Colonic mucosa (tissue), 4 donors: ENCODE data around the gene RPUSD2. TPM values are rescaled to one million over a fixed set of nuclear protein-coding genes. Genes with fewer than 3 reads are reported as not detected.

Source experiments
- DNase-seq: peaks from one replicate; pipeline ENCODE4 v3.0.0-alpha.2; 2020
- H3K27ac ChIP-seq: fragments of 200-600 bp; one replicate; pipeline ENCODE4 v1.8.0; 2021
- H3K27me3 ChIP-seq: fragments of 200-600 bp; one replicate; pipeline ENCODE4 v1.8.0; 2021
- H3K36me3 ChIP-seq: fragments of 200-600 bp; one replicate; pipeline ENCODE4 v1.8.0; 2021
- H3K4me1 ChIP-seq: fragments of 200-600 bp; one replicate; pipeline ENCODE4 v1.8.0; 2021; ENCODE audit warnings: mild to moderate bottlenecking
- H3K4me3 ChIP-seq: fragments of 200-600 bp; one replicate; pipeline ENCODE4 v1.8.0; 2021
- H3K9ac ChIP-seq, 2 donors: one replicate each; pipeline ENCODE4 v1.7.0; 2013; ENCODE audit warnings: control low read depth in 2 of 2, low read depth in 2 of 2, low read length in 2 of 2
- H3K9me3 ChIP-seq: fragments of 200-600 bp; one replicate; pipeline ENCODE4 v1.8.0; 2021
- intact Hi-C: fragments of 100-400 bp; cut with DNase I; formaldehyde crosslinking; loops from one replicate; pipeline ENCODE4 v1.14.1; 2022
- total RNA-seq, 2 donors: library from RNA; stranded (reverse); fragmentation: NEBNext Ultra II Directional in 1 of 2; extraction: Animal tissue kit (Norgen Biotek cat#: 25700) in 1 of 2; gene quantifications; one replicate each; pipeline ENCODE4 v1.2.1, GENCODE V29; 2021
- TF ChIP-seq, protein P1 (sequence below): fragments of 200-600 bp; IDR thresholded peaks from one replicate; pipeline ENCODE4 v1.8.0; 2022; ENCODE audit warnings: antibody characterized with exemption, mild to moderate bottlenecking
- donor health status: healthy.
- donor health status: DM: no; HTN: no; CAD: no.
- donor health status: DM: no; HTN: no; CAD: no.

Gene RPUSD2
- total RNA-seq, 2 donors from 2014 or later, result 11.0 to 17.0 TPM

DNA sequence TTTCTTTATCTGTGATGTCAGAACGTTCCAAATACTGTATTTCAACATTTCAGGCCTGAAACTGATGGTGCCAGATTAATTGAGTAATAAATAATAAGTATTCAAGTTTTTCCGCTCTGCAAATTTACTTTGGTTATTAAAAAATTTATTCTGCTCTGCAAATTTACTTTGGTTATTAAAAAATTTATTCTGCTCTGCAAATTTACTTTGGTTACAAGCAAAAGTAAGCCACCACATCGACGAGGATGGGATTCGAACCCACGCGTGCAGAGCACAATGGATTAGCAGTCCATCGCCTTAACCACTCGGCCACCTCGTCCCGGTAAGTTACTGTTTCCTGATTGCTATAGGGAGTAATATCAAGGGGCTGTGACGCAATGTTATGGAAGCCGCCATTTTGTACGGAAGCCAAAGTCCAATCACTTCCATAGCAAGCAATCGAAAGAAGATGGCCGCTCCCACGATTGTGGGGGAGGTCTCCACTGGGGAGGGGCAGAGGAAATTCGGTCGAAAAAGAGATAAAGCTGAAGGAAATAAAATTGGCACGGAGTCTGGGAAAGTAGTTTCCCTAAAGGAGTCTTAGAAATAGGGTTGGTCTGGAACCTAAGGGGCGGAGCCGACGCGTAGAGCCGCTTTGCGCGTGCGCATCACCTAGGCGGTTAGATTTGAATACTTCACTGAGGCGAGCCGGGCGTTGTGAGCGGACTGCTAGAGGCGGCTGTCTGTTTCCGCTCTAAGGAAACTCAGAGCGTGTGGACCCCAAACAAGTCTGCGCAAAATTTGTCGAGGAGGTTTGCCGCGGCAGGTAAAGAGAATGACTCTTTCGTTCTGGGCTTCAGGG lies 24.7 kb downstream of the RPUSD2 start, which contains the start of gene KNL1:
Gene KNL1 (plus strand): TSS at position 662 of the 841 bp plus-strand sequence. CDS start 8,683 bp downstream, outside the sequence.
- TF ChIP-seq, protein P1, sequence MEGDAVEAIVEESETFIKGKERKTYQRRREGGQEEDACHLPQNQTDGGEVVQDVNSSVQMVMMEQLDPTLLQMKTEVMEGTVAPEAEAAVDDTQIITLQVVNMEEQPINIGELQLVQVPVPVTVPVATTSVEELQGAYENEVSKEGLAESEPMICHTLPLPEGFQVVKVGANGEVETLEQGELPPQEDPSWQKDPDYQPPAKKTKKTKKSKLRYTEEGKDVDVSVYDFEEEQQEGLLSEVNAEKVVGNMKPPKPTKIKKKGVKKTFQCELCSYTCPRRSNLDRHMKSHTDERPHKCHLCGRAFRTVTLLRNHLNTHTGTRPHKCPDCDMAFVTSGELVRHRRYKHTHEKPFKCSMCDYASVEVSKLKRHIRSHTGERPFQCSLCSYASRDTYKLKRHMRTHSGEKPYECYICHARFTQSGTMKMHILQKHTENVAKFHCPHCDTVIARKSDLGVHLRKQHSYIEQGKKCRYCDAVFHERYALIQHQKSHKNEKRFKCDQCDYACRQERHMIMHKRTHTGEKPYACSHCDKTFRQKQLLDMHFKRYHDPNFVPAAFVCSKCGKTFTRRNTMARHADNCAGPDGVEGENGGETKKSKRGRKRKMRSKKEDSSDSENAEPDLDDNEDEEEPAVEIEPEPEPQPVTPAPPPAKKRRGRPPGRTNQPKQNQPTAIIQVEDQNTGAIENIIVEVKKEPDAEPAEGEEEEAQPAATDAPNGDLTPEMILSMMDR, result no peak
- Histone ChIP-seq H3K4me1 (no peaks in the 10 kb centered on the region), H3K4me3 (peak within 1 kb of the TSS; percentile 75), H3K27ac (peak within 1 kb of the TSS; percentile 70), H3K36me3 (no peaks in the 10 kb centered on the region), H3K9me3 (no peaks in the 10 kb centered on the region), H3K9ac (peak within 1 kb of the TSS; percentile 61 to 67), H3K27me3 (no peaks in the 10 kb centered on the region)
- DNase-seq, result peak; percentile 95
- intact Hi-C loops, result no loop called here

DNA sequence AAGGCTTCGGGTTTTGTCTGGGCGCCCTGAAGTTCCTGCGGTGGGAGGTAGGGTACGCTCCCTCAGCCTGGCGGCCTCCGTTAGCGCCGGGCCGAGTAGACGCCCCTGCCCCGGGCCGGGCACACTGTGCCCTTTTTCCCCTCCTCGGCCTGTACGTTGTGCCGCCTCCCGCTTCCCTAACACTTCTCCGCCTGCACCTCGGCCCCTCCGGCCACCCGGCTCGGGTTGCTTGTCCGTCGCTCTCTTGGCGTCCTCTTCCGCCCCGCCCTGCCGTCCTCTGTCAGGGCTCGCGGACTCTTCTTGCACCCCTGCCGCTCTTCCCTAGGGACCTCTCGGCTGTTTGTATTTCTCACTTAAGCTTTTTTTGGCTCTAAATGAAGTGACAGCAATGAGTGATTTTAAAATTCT lies 25.3 kb downstream of the RPUSD2 start:
- Histone ChIP-seq H3K36me3 (no peaks in the 10 kb centered on the region), H3K4me1 (no peaks in the 10 kb centered on the region), H3K27me3 (no peaks in the 10 kb centered on the region), H3K27ac (peak overlapping the region; percentile 70), H3K4me3 (peak overlapping the region; percentile 75), H3K9me3 (no peaks in the 10 kb centered on the region), H3K9ac (peak overlapping the region; percentile 38 to 67)
- intact Hi-C loops, result no loop called here
- peak; percentile 73 for DNase-seq
- TF ChIP-seq, protein P1, result no peak

DNA sequence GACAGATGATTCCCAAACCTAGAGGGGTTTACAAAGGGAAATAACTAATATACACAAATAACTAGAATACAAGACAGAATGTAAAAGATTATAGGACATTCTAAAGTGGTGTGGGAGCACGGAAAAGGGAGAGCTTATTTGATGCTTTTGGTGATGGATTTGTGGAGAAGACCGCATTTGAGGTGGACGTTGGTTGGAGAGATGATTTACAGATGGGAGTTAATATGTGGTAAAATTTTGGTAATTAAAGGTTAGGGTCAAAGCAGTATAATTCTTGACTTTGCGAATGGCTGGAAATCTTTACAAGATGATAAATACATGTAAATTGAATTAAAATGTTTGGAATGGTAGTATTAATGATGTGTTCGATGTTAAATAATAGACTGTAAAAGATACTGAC lies 26.1 kb downstream of the RPUSD2 start:
- no peaks in the 10 kb centered on the region for H3K27me3 ChIP-seq
- H3K4me3 ChIP-seq, result peak overlapping the region; percentile 75
- peak overlapping the region in 1 of 2 donors; percentile 67 for H3K9ac ChIP-seq
- intact Hi-C loops, result no loop called here
- no peaks in the 10 kb centered on the region for H3K4me1 ChIP-seq
- DNase-seq, result no peak
- no peaks in the 10 kb centered on the region for H3K9me3 ChIP-seq
- H3K36me3 ChIP-seq, result no peaks in the 10 kb centered on the region
- TF ChIP-seq, protein P1, result no peak
- H3K27ac ChIP-seq, result no peak overlapping the region

DNA sequence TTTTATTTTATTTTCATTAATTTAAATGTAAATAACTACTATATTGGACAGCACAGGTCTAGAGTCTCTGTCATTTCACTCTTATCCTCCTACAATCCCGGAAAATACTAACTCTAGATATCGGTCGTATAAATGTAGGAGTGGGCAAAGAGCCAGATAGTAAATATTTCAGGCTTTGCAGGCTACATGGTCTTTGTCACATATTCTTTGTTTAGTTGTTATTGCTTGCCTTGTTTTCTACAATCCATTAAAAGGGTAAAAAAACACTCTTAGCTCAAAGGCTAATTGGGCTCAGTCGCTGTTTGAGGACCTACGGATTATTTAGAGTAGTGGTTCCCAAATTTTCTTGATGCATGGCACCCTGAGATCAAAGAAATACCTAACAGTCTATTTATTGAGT lies 26.7 kb downstream of the RPUSD2 start:
- Histone ChIP-seq H3K27ac (no peak overlapping the region), H3K4me3 (no peak overlapping the region), H3K27me3 (no peaks in the 10 kb centered on the region), H3K9ac (no peak overlapping the region), H3K36me3 (no peaks in the 10 kb centered on the region), H3K4me1 (no peaks in the 10 kb centered on the region), H3K9me3 (no peaks in the 10 kb centered on the region)
- DNase-seq, result no peak
- intact Hi-C loops, result no loop called here
- TF ChIP-seq, protein P1, result no peak

DNA sequence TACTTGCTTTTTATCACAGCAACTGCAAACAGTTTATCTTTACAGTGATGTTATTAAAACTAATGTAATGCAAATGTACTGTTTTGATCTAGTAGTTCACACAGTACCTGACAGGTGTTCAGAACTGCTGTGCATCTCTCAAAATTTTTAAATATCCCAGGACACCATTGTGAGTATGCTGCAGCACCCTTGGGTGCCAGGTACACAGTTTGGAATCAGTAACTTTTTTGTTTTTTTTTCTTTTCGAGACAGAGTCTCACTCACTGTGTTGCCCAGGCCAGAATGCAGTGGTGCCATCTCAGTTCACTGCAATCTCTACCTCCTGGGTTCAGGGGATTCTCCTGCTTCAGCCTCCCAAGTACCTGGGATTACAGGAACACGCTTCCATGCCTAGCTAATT lies 27.9 kb downstream of the RPUSD2 start:
- DNase-seq, result no peak
- H3K9me3 ChIP-seq, result no peaks in the 10 kb centered on the region
- H3K4me1 ChIP-seq, result no peaks in the 10 kb centered on the region
- TF ChIP-seq, protein P1, result no peak
- H3K4me3 ChIP-seq, result no peak overlapping the region
- H3K27me3 ChIP-seq, result no peaks in the 10 kb centered on the region
- H3K27ac ChIP-seq, result no peak overlapping the region
- no peak overlapping the region for H3K9ac ChIP-seq
- H3K36me3 ChIP-seq, result no peaks in the 10 kb centered on the region
- intact Hi-C loops, result no loop called here
